C4-2B (cell line): ENCODE data around the gene B3GLCT.

Experiments used
- H3K27ac ChIP-seq: fragments of 450-650 bp; 2 replicates; pipeline ENCODE4 v1.5.1; 2017
- ZFX ChIP-seq: fragments of 450-650 bp; IDR thresholded peaks from 2 replicates; pipeline ENCODE4 v1.6.1; 2017
- TF ChIP-seq, protein P1 (sequence below): fragments of 450-650 bp; conservative IDR thresholded peaks from 2 replicates; pipeline ENCODE4 v1.5.1; 2017; ENCODE audit warnings: mild to moderate bottlenecking

Gene B3GLCT

DNA sequence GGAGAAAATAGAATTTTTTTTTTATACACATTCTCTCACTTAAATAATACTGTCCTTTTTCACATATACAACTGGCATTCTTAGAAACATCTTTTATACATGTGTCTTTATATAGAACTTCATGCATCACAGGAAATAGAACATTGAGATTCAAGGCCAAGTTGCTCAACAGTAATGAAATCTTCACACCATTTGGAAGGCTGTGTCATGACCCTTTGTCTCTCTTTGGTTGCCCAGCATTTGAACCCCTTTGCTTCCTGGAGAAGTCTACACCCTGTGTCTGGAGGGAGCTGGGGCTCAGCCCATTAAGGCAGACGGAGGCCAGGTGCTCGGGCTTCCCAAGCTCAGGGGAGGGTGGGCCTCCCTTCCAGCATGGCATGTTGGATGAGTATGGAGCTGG is 41.1 kb downstream of the B3GLCT start:
- no peak overlapping the region for H3K27ac ChIP-seq
- TF ChIP-seq, protein P1, sequence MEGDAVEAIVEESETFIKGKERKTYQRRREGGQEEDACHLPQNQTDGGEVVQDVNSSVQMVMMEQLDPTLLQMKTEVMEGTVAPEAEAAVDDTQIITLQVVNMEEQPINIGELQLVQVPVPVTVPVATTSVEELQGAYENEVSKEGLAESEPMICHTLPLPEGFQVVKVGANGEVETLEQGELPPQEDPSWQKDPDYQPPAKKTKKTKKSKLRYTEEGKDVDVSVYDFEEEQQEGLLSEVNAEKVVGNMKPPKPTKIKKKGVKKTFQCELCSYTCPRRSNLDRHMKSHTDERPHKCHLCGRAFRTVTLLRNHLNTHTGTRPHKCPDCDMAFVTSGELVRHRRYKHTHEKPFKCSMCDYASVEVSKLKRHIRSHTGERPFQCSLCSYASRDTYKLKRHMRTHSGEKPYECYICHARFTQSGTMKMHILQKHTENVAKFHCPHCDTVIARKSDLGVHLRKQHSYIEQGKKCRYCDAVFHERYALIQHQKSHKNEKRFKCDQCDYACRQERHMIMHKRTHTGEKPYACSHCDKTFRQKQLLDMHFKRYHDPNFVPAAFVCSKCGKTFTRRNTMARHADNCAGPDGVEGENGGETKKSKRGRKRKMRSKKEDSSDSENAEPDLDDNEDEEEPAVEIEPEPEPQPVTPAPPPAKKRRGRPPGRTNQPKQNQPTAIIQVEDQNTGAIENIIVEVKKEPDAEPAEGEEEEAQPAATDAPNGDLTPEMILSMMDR: no peak
- TF ChIP-seq ZFX: no peak

DNA sequence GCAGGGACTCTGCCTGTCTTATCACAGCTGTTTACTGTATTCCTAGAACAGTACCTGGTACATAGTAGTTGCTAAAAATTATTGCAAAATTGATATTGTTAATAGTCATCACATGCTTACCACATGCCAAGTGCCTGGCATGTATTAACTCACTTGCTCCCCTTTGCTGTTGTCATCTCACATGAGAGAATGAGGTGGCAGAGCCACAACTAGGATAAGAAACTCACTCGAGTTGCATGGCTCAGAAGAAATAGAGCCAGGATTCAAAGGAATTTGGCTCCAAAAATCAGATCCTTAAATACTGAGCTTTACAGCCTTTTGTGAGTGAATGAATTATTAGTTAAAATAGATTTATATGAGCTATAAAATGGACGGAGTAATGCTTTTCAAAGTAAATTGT is 42.6 kb downstream of the B3GLCT start:
- no peak overlapping the region for H3K27ac ChIP-seq
- TF ChIP-seq, protein P1: no peak
- no peak for TF ChIP-seq ZFX

DNA sequence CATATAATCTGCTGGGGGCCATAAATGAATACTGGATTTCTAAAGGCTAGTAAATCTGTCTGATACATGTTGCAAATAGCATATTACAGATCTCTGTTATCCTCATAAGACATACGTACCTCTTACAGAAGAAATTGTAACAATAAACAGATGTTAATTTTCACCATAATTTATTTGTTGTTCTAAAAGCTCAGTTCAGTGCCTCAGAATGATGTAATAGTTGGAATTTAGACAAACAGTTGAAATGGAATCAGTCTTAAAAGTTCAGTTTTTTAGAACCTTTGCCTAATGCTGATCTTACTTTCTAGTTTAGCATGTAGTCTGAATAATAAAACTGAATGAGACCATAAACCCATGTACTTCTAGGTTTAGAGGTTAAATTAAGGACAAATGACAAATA is 43.1 kb downstream of the B3GLCT start:
- no peak overlapping the region for H3K27ac ChIP-seq
- no peak for TF ChIP-seq ZFX
- TF ChIP-seq, protein P1: no peak

DNA sequence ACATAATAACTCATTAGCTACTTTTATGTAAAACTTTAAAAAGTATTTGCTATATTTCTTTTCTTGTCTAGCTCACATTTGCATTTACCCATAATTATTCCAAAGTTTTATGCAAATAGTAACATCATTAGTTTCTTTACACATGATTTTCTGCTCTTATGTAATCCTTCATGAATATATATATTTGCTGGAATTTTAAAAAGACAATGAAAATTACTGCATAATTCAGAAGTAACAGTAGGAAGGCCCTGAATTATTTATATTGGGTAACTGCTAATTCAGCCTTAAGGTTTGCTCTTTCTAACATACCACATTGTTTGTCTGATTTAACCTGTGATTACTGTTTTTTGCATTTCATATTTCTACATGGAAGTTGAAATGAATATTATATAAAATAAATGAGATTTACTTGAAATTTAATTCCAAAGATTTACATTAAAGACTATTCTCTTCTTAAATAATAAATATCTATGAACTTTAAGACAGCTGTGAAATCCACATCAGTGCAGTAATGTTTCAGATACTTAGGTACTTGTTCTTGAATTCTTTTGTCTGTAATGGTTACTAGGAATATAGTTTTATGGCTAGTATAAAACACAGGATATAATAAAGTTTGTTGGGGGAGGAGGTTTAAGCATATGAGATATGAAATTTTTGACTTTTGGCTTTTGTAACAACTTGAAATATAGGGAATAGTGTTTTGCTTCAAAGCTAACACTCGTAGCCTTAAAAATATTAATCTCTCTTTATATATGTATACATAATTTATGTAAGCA is 46.0 kb downstream of the B3GLCT start:
- TF ChIP-seq ZFX: no peak
- TF ChIP-seq, protein P1: no peak
- H3K27ac ChIP-seq: no peak overlapping the region

DNA sequence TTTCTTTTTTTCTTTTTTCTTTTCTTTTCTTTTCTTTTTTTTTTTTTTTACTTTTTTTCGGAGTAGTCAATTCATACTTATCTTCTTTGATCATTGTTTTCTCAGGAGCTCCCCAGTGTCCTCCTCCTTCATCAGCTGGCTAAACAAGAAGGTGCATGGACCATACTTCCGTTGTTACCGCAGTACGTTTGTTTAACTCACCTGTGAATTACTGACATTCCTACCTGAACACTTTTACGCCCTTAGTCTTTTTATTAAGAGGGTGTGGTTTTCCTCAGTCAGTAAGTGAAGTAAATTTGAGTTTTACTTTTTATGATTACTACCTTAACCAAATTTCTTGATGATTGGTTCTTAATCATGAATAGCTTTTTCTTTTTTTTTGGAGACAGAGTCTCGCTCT is 47.1 kb downstream of the B3GLCT start:
- no peak for TF ChIP-seq ZFX
- TF ChIP-seq, protein P1: no peak
- H3K27ac ChIP-seq: no peak overlapping the region

DNA sequence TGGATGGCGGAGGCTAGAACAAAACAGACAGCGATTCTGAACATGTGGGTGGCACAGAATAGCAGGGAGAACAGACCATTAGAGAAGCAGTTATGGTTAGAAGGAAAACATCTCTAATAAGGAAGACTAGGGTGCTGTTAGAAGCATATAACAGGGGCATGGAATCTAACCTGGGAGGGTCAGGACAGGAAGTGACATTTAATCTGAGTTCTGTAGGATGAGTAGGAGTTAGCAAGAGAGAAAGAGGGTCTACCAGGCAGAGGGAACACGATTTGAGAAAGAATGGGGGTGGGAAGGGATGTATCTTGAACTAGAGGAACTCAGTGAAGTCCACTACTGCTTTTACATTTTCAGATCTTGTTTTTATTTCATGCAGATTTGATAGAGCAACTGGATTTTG is 48.6 kb downstream of the B3GLCT start:
- TF ChIP-seq ZFX: no peak
- TF ChIP-seq, protein P1: no peak
- H3K27ac ChIP-seq: no peak overlapping the region

DNA sequence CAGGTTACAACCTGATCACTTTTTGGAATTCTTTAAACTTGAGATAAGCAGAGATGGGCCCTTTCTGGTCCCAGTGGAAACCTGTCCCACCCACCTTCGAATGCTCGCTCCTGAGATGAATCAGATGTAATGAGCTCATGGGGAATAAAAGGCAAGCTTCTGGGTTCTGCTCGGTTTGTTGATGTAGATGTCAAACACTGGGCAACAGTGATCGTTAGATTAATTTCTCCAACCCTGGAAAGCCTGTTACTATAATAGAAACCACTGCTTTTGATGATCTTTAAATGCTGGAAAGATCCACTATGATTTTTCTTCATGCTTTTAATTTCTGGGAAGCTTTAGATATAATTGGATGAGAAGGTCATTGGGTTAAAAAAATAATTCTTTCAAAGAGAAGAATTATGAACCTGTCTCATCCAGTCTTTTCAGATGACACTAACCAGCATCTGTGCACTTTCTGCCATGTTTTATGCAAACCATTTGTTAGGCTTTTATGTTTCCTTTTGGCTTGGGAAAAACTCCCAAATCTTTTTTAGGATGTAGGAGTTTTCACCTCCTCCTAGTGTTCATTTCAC is 49.3 kb downstream of the B3GLCT start:
- TF ChIP-seq, protein P1: no peak
- TF ChIP-seq ZFX: no peak
- H3K27ac ChIP-seq: no peak overlapping the region
